Measurements from ENCODE around the gene WASHC4. TPM values are rescaled to one million over a fixed set of nuclear protein-coding genes. Genes with fewer than 3 reads are reported as not detected.

The WASHC4 gene
- total and polyA plus RNA-seq, 10 of the 15 experiments (the other 5 are each of a cell fraction or from before 2014, with no cell fraction given): 16.0 to 50.6 (median 34.0) TPM

DNA sequence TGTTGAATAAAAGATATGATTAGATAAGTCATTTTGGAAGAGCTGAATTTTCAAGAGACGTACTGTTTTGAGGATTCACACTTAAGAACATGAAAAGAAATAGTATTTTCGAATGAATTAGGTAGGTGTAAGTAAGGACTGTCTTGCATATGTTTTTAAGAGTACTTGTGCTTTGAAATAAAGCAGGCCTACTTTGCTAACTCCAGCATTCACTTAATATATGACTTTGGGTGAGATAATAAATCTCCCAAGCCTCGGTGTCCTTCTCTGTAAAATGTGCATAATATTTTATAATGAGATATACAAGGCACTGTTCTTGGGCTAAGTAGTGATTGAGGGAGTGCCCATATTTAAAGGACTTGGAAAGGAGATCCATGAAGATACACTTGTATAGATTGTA, 54.6 kb downstream of the WASHC4 start:
- in situ Hi-C loops (cut with MboI) (no loop called here), intact Hi-C loops (cut with micrococcal nuclease; ENCODE audit: unreplicated experiment) (no loop called here)
- SMC1A ChIA-PET (ENCODE audit: uncharacterized antibody, unreplicated experiment): no interaction called here
- DNase-seq (ENCODE audit: low read depth, low spot score): no peak
- ATAC-seq: no peak
- Histone ChIP-seq H3K36me3 (ENCODE audit: control insufficient read depth in 2 of 2, insufficient read depth in 2 of 2, low read length in 1 of 2) (peaks cover 1 to 27% of the 10 kb centered on the region in 2 experiments), H3K9ac (ENCODE audit: control insufficient read depth, insufficient read depth, low read length) (no peak overlapping the region), H3K79me2 (ENCODE audit: control insufficient read depth, insufficient read depth, low read length) (no peaks in the 10 kb centered on the region), H3K9me3 (replicated peaks; ENCODE audit: control insufficient read depth, insufficient read depth, low read length) (no peaks in the 10 kb centered on the region), H2AFZ (ENCODE audit: control insufficient read depth, low read depth, low read length) (no peak overlapping the region), H3K27ac (ENCODE audit: control insufficient read depth, insufficient read depth) (no peak overlapping the region), H3K4me2 (ENCODE audit: control insufficient read depth, insufficient read depth) (no peak overlapping the region), H3K4me3 (no peak overlapping the region), H3K4me1 (ENCODE audit: control insufficient read depth, insufficient read depth, low read length) (no peaks in the 10 kb centered on the region), H4K20me1 (ENCODE audit: control insufficient read depth, insufficient read depth) (no peaks in the 10 kb centered on the region), H3K27me3 (replicated peaks in 1 of 2; ENCODE audit: control insufficient read depth in 2 of 2, insufficient read depth in 2 of 2, low read length in 1 of 2) (no peaks in the 10 kb centered on the region)
- no peak for FAIRE-seq
- BruUV-seq (replicated peaks): no TSS peak
- 94% methylated on average over 3 of the region's 3 CpGs for WGBS (ENCODE audit: insufficient coverage, insufficient replicate concordance, low lambda C conversion rate, missing lambda C conversion rate)
- RAD21 ChIA-PET (ENCODE audit: unreplicated experiment): no interaction called here
- TF ChIP-seq EZH2 (IDR thresholded peaks at IDR 0.05; ENCODE audit: borderline replicate concordance, control insufficient read depth, low read depth, low read length): no peak
- no peak for TF ChIP-seq POLR2AphosphoS2 (IDR thresholded peaks at IDR 0.05; ENCODE audit: low read depth, low read length)
- TF ChIP-seq NRF1 (conservative IDR thresholded peaks at IDR 0.05; ENCODE audit: low read depth, low read length): no peak
- TF ChIP-seq, protein P1, sequence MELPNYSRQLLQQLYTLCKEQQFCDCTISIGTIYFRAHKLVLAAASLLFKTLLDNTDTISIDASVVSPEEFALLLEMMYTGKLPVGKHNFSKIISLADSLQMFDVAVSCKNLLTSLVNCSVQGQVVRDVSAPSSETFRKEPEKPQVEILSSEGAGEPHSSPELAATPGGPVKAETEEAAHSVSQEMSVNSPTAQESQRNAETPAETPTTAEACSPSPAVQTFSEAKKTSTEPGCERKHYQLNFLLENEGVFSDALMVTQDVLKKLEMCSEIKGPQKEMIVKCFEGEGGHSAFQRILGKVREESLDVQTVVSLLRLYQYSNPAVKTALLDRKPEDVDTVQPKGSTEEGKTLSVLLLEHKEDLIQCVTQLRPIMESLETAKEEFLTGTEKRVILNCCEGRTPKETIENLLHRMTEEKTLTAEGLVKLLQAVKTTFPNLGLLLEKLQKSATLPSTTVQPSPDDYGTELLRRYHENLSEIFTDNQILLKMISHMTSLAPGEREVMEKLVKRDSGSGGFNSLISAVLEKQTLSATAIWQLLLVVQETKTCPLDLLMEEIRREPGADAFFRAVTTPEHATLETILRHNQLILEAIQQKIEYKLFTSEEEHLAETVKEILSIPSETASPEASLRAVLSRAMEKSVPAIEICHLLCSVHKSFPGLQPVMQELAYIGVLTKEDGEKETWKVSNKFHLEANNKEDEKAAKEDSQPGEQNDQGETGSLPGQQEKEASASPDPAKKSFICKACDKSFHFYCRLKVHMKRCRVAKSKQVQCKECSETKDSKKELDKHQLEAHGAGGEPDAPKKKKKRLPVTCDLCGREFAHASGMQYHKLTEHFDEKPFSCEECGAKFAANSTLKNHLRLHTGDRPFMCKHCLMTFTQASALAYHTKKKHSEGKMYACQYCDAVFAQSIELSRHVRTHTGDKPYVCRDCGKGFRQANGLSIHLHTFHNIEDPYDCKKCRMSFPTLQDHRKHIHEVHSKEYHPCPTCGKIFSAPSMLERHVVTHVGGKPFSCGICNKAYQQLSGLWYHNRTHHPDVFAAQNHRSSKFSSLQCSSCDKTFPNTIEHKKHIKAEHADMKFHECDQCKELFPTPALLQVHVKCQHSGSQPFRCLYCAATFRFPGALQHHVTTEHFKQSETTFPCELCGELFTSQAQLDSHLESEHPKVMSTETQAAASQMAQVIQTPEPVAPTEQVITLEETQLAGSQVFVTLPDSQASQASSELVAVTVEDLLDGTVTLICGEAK (IDR thresholded peaks at IDR 0.05; ENCODE audit: borderline replicate concordance): no peak
- CTCF ChIA-PET: interaction anchor here (1.0 to 2.6 kb wide), 2 partner anchors 9 to 26 kb away, joined by 3 to 8 read pairs; no protein-coding TSS in a partner anchor
- POLR2A ChIA-PET: no interaction called here
